BLaER1 treated with 17β-estradiol and CSF1 and Interleukin-3, amounts not matched to agents 10 nM and 100 nM (cell line): ENCODE results near the gene CHD5.

ENCODE experiments used
- H3K27ac ChIP-seq, 11 experiments: shearing (Covaris generic); formaldehyde crosslinking; 2 replicates each; pipeline ENCODE4 v1.8.1; 2022
- H3K27me3 ChIP-seq, 11 experiments: shearing (Covaris generic); formaldehyde crosslinking; 2 replicates each; pipeline ENCODE4 v1.8.1; 2022
- H3K36me3 ChIP-seq, 11 experiments: shearing (Covaris generic); formaldehyde crosslinking; 2 replicates each; pipeline ENCODE4 v1.8.1; 2022
- H3K4me1 ChIP-seq, 10 experiments: shearing (Covaris generic); formaldehyde crosslinking; 2 replicates each; pipeline ENCODE4 v1.8.1; 2022
- H3K4me2 ChIP-seq, 11 experiments: shearing (Covaris generic); formaldehyde crosslinking; 2 replicates each; pipeline ENCODE4 v1.8.1; 2022
- H3K4me3 ChIP-seq, 10 experiments: shearing (Covaris generic); formaldehyde crosslinking; 2 replicates each; pipeline ENCODE4 v1.8.1; 2022
- H3K9ac ChIP-seq, 11 experiments: shearing (Covaris generic); formaldehyde crosslinking; 2 replicates each; pipeline ENCODE4 v1.8.1; 2022
- H3K9me3 ChIP-seq, 11 experiments: shearing (Covaris generic); formaldehyde crosslinking; replicated peaks in 1 of 11; 2 replicates each; pipeline ENCODE4 v1.8.1; 2022
- H4K20me1 ChIP-seq, 11 experiments: shearing (Covaris generic); formaldehyde crosslinking; 2 replicates each; pipeline ENCODE4 v1.8.1; 2022
- Cebpa-rat ChIP-seq, 11 experiments: shearing (Covaris generic); IDR thresholded peaks; 2 replicates each; pipeline ENCODE4 v1.8.1; 2022

CHD5 gene

GRCh38 chr1:6111991-6112689 is 68.0 kb downstream of the CHD5 start:
- peaks cover 3 to 17% (median 10%) of the 10 kb centered on the region in 11 experiments; a peak in 18 of 22 replicates for H3K9me3 ChIP-seq
- no peak for TF ChIP-seq Cebpa-rat (IDR thresholded peaks at IDR 0.05)
- H3K4me3 ChIP-seq: no peak overlapping the region
- H3K9ac ChIP-seq: no peak overlapping the region
- H3K27ac ChIP-seq: no peak overlapping the region
- H3K4me2 ChIP-seq: peak overlapping the region in 7 of 11 experiments; percentile 33 to 68 (median 46); a peak in 11 of 22 replicates
- no peaks in the 10 kb centered on the region for H3K36me3 ChIP-seq
- H3K4me1 ChIP-seq: peaks cover 5 to 35% (median 26%) of the 10 kb centered on the region in 10 experiments; a peak in 18 of 20 replicates
- H3K27me3 ChIP-seq: no peaks in the 10 kb centered on the region
- peaks cover 0 to 10% (median 0%) of the 10 kb centered on the region in 11 experiments; a peak in 1 of 22 replicates for H4K20me1 ChIP-seq

GRCh38 chr1:6111571-6111970 is 68.5 kb downstream of the CHD5 start:
- Histone ChIP-seq H3K4me3 (no peak overlapping the region), H3K27ac (no peak overlapping the region), H3K36me3 (no peaks in the 10 kb centered on the region), H3K4me1 (peaks cover 5 to 35% (median 26%) of the 10 kb centered on the region in 10 experiments; a peak in 18 of 20 replicates), H3K4me2 (peak overlapping the region in 2 of 11 experiments; percentile 66 to 68; a peak in 1 of 22 replicates), H3K9ac (no peak overlapping the region), H4K20me1 (peaks cover 0 to 10% (median 0%) of the 10 kb centered on the region in 11 experiments; a peak in 1 of 22 replicates), H3K9me3 (peaks cover 0 to 11% (median 5%) of the 10 kb centered on the region in 11 experiments; a peak in 13 of 22 replicates), H3K27me3 (no peaks in the 10 kb centered on the region)
- no peak for TF ChIP-seq Cebpa-rat (IDR thresholded peaks at IDR 0.05)

- H3K27ac ChIP-seq: no peak overlapping the region
- H3K27me3 ChIP-seq: no peaks in the 10 kb centered on the region
- no peak overlapping the region for H3K4me3 ChIP-seq
- no peak for TF ChIP-seq Cebpa-rat (IDR thresholded peaks at IDR 0.05)
- no peak overlapping the region for H3K4me2 ChIP-seq
- peaks cover 0 to 19% (median 0%) of the 10 kb centered on the region in 11 experiments; a peak in 3 of 22 replicates for H4K20me1 ChIP-seq
- H3K9me3 ChIP-seq: peaks cover 0 to 7% (median 3%) of the 10 kb centered on the region in 11 experiments; a peak in 10 of 22 replicates
- H3K9ac ChIP-seq: no peak overlapping the region
- H3K4me1 ChIP-seq: peaks cover 5 to 38% (median 31%) of the 10 kb centered on the region in 10 experiments; a peak in 18 of 20 replicates
- H3K36me3 ChIP-seq: no peaks in the 10 kb centered on the region
These were observed 69.8 kb downstream of the CHD5 start for GRCh38 chr1:6110326-6110725.

- H3K4me1 ChIP-seq: peaks cover 5 to 40% (median 34%) of the 10 kb centered on the region in 10 experiments; a peak in 18 of 20 replicates
- H4K20me1 ChIP-seq: peaks cover 0 to 26% (median 0%) of the 10 kb centered on the region in 11 experiments; a peak in 3 of 22 replicates
- no peak overlapping the region for H3K4me3 ChIP-seq
- H3K36me3 ChIP-seq: no peaks in the 10 kb centered on the region
- no peak overlapping the region for H3K27ac ChIP-seq
- H3K9ac ChIP-seq: no peak overlapping the region
- no peak for TF ChIP-seq Cebpa-rat (IDR thresholded peaks at IDR 0.05)
- H3K27me3 ChIP-seq: no peaks in the 10 kb centered on the region
- H3K4me2 ChIP-seq: peak overlapping the region in 4 of 11 experiments; percentile 57 to 71 (median 63); a peak in 7 of 22 replicates
- H3K9me3 ChIP-seq: 0 out of 22 replicates have a peak, but pooled peaks cover 0 to under 1% (median 0%) of the 10 kb centered on the region in 11 experiments
These were observed 70.4 kb downstream of the CHD5 start for GRCh38 chr1:6109688-6110087.

- Histone ChIP-seq H3K27ac (no peak overlapping the region), H3K4me2 (peak overlapping the region in 10 of 11 experiments; percentile 28 to 71 (median 54); a peak in 18 of 22 replicates), H3K9ac (no peak overlapping the region), H3K4me1 (peaks cover 5 to 40% (median 34%) of the 10 kb centered on the region in 10 experiments; a peak in 18 of 20 replicates), H3K27me3 (no peaks in the 10 kb centered on the region), H4K20me1 (peaks cover 0 to 29% (median 0%) of the 10 kb centered on the region in 11 experiments; a peak in 4 of 22 replicates), H3K4me3 (no peak overlapping the region), H3K9me3 (no peaks in the 10 kb centered on the region), H3K36me3 (no peaks in the 10 kb centered on the region)
- no peak for TF ChIP-seq Cebpa-rat (IDR thresholded peaks at IDR 0.05)
These were observed 71.0 kb downstream of the CHD5 start for GRCh38 chr1:6108937-6109614.

GRCh38 chr1:6108476-6108875 is 71.6 kb downstream of the CHD5 start:
- Histone ChIP-seq H3K4me2 (peak overlapping the region in 2 of 11 experiments; percentile 57 to 63; a peak in 5 of 22 replicates), H3K9ac (no peak overlapping the region), H3K27ac (no peak overlapping the region), H3K9me3 (no peaks in the 10 kb centered on the region), H3K4me3 (no peak overlapping the region), H3K4me1 (peaks cover 5 to 38% (median 33%) of the 10 kb centered on the region in 10 experiments; a peak in 18 of 20 replicates), H4K20me1 (peaks cover 0 to 35% (median 0%) of the 10 kb centered on the region in 11 experiments; a peak in 5 of 22 replicates), H3K36me3 (no peaks in the 10 kb centered on the region), H3K27me3 (no peaks in the 10 kb centered on the region)
- TF ChIP-seq Cebpa-rat (IDR thresholded peaks at IDR 0.05): no peak

GRCh38 chr1:6107409-6108356 is 72.4 kb downstream of the CHD5 start:
- Histone ChIP-seq H3K27me3 (no peaks in the 10 kb centered on the region), H3K4me2 (no peak overlapping the region), H3K9ac (no peak overlapping the region), H3K4me3 (no peak overlapping the region), H3K4me1 (peaks cover 5 to 31% (median 25%) of the 10 kb centered on the region in 10 experiments; a peak in 18 of 20 replicates), H3K36me3 (no peaks in the 10 kb centered on the region), H3K9me3 (no peaks in the 10 kb centered on the region), H4K20me1 (peaks cover 0 to 43% (median 0%) of the 10 kb centered on the region in 11 experiments; a peak in 7 of 22 replicates), H3K27ac (no peak overlapping the region)
- TF ChIP-seq Cebpa-rat (IDR thresholded peaks at IDR 0.05): no peak

GRCh38 chr1:6106977-6107376 is 73.1 kb downstream of the CHD5 start:
- Histone ChIP-seq H3K27ac (no peak overlapping the region), H3K9ac (no peak overlapping the region), H3K4me3 (no peak overlapping the region), H3K9me3 (no peaks in the 10 kb centered on the region), H3K36me3 (no peaks in the 10 kb centered on the region), H4K20me1 (peaks cover 0 to 50% (median 0%) of the 10 kb centered on the region in 11 experiments; a peak in 8 of 22 replicates), H3K4me1 (peaks cover 5 to 32% (median 24%) of the 10 kb centered on the region in 10 experiments; a peak in 18 of 20 replicates), H3K4me2 (no peak overlapping the region), H3K27me3 (no peaks in the 10 kb centered on the region)
- no peak for TF ChIP-seq Cebpa-rat (IDR thresholded peaks at IDR 0.05)
